Aorta (tissue), 5 donors: ENCODE data around the gene LRRTM2. TPM values are rescaled to one million over a fixed set of nuclear protein-coding genes. Genes with fewer than 3 reads are reported as not detected.

Source experiments
- ATAC-seq: fragments of 200-7000 bp; cut with Tn5 transposase; one replicate; pipeline ENCODE4 v1.9.1; 2022; ENCODE audit warnings: moderate library complexity; ENCODE audit not compliant: low FRiP score
- DNase-seq, 2 donors: peaks; one replicate each; pipeline ENCODE4 v3.0.0-alpha.2; 2020
- H3K27ac ChIP-seq, 2 donors: one replicate each; pipeline ENCODE4 v1.5.1; 2013; ENCODE audit warnings: low read length in 2 of 2, mild to moderate bottlenecking in 2 of 2, moderate library complexity in 2 of 2, control low read depth in 1 of 2, inconsistent platforms in 1 of 2, low read depth in 1 of 2
- H3K27me3 ChIP-seq, 2 donors: one replicate each; pipeline ENCODE4 v1.6.1; 2013; ENCODE audit warnings: control low read depth in 1 of 2, low read length in 1 of 2, mild to moderate bottlenecking in 1 of 2, moderate library complexity in 1 of 2; ENCODE audit not compliant: insufficient read depth in 2 of 2, control insufficient read depth in 1 of 2
- H3K36me3 ChIP-seq, 2 donors: one replicate each; pipeline ENCODE4 v1.6.1; 2013; ENCODE audit warnings: control low read depth in 1 of 2, low read length in 1 of 2, mild to moderate bottlenecking in 1 of 2; ENCODE audit not compliant: insufficient read depth in 2 of 2, control insufficient read depth in 1 of 2
- H3K4me1 ChIP-seq, 2 donors: one replicate each; pipeline ENCODE4 v1.6.1; 2013; ENCODE audit warnings: low read length in 2 of 2, control low read depth in 1 of 2, mild to moderate bottlenecking in 1 of 2, moderate library complexity in 1 of 2; ENCODE audit not compliant: insufficient read depth in 2 of 2, control insufficient read depth in 1 of 2
- H3K4me3 ChIP-seq, 2 donors: one replicate each; pipeline ENCODE4 v1.5.1; 2013; ENCODE audit warnings: low read length in 2 of 2, control low read depth in 1 of 2, mild to moderate bottlenecking in 1 of 2
- H3K9me3 ChIP-seq: one replicate; pipeline ENCODE4 v1.6.1; 2013; ENCODE audit warnings: mild to moderate bottlenecking, low read length; ENCODE audit not compliant: control insufficient read depth
- WGBS, 2 donors: extraction: QIAGEN DNeasy Blood & Tissue Kit; methylation state at CpG; one replicate each; pipeline ENCODE4 v1.1.7; 2013; 5-methylcytosine and 5-hydroxymethylcytosine counted together
- intact Hi-C, 2 donors: fragments of 100-400 bp; cut with DNase I; formaldehyde crosslinking; loops; one replicate each; pipeline versions ENCODE4 v1.14.2 to v1.15.0; 2022
- polyA plus RNA-seq, 2 donors: library from polyadenylated mRNA; stranded (reverse); fragments of 200-250 nt; gene quantifications; one replicate each; pipeline ENCODE4 v1.2.3, GENCODE V29; 2013
- total RNA-seq, 2 donors: library from RNA; stranded (reverse); fragmentation: NEBNext Ultra II Directional; extraction: Animal tissue kit (Norgen Biotek cat#: 25700); gene quantifications; one replicate each; pipeline ENCODE4 v1.2.1, GENCODE V29; 2021
- donor health status: healthy with polysubstance abuse.
- donor health status: Bipolar disorder and iron deficiency.
- donor health status: DM: no; HTN: no; CAD: no.
- donor health status: DM: no; HTN: no; CAD: no.
- donor health status: DM: yes; HTN: yes; CAD: no.

LRRTM2 gene
- total and polyA plus RNA-seq, 4 donors: 0.24 to 0.36 (median 0.31) TPM; not detected in 1

DNA sequence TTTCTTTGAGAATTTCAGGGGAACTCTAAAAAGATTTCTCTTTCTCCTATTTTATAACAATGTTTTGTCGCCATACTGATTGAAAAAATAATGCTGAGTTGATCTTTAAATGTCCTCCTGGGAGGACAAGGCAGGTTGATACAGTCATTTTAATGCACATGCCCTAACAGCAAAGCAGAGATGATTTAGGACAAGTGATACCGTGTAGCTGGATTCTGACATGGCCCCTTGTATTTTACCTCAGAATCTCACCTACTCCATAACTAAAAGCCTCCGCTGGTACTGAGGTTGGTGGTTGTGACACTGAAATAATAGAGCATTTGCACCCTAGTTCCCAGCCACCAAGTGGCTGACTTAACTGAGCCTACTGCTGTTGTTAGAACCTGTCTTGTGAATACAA, 811 bp upstream of the LRRTM2 start:
- H3K9me3 ChIP-seq: no peaks in the 10 kb centered on the region
- peaks cover 7 to 8% of the 10 kb centered on the region in 2 donors for H3K4me1 ChIP-seq
- intact Hi-C loops: no loop called here
- 94 to 96% methylated on average over 3 of the region's 3 CpGs for WGBS, 2 donors
- ATAC-seq (no peak), DNase-seq (no peak)
- H3K27ac ChIP-seq: no peak overlapping the region
- no peaks in the 10 kb centered on the region for H3K27me3 ChIP-seq
- no peaks in the 10 kb centered on the region for H3K36me3 ChIP-seq
- H3K4me3 ChIP-seq: no peak overlapping the region

DNA sequence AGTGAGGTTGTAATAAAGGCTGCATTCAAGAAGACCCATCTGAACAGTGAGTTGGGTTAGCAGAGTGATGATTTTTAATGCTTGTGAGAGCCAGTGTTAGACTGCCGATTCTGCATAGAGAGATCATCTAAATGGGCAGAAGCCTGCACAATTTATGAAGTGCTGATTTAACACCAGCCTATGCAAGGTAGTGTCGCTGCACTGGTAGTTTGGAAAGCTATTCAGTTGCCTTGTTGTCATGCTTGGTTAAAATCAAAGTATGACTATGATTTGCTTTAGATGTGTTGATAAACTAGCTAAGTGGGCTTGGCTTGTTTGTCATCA, 379 bp upstream of the LRRTM2 start:
- Histone ChIP-seq H3K27me3 (no peaks in the 10 kb centered on the region), H3K36me3 (no peaks in the 10 kb centered on the region), H3K27ac (no peak overlapping the region), H3K4me3 (no peak overlapping the region), H3K9me3 (no peaks in the 10 kb centered on the region), H3K4me1 (peaks cover 8 to 9% of the 10 kb centered on the region in 2 donors)
- WGBS, 2 donors: 62 to 69% methylated on average over 2 of the region's 2 CpGs
- ATAC-seq (no peak), DNase-seq (no peak)
- intact Hi-C loops: no loop called here

DNA sequence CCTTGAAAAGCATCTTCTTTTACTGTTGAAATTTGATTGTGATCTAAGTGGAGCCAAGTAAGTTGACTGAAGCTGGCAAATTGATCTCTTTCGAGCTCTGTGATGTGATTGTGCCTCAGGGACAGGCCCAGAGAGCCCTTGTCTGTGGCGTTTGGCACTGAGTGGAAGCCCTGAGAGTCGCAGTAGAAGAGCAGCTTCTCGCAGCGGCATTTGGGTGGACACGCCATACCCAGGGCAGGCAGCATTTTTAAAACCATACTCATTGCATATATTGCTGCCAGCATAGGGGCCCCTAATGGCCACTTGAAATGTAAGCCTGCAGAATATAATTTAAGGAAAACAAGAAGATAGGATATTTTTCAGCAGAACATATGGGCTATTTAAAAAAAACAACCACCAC, 894 bp downstream of the LRRTM2 start:
- Histone ChIP-seq H3K27ac (no peak overlapping the region), H3K4me1 (peaks cover 8 to 9% of the 10 kb centered on the region in 2 donors), H3K9me3 (no peaks in the 10 kb centered on the region), H3K4me3 (no peak overlapping the region), H3K36me3 (no peaks in the 10 kb centered on the region), H3K27me3 (no peaks in the 10 kb centered on the region)
- intact Hi-C loops: no loop called here
- WGBS, 2 donors: 48 to 63% methylated on average over 6 of the region's 6 CpGs
- no peak for DNase-seq
- no peak for ATAC-seq

DNA sequence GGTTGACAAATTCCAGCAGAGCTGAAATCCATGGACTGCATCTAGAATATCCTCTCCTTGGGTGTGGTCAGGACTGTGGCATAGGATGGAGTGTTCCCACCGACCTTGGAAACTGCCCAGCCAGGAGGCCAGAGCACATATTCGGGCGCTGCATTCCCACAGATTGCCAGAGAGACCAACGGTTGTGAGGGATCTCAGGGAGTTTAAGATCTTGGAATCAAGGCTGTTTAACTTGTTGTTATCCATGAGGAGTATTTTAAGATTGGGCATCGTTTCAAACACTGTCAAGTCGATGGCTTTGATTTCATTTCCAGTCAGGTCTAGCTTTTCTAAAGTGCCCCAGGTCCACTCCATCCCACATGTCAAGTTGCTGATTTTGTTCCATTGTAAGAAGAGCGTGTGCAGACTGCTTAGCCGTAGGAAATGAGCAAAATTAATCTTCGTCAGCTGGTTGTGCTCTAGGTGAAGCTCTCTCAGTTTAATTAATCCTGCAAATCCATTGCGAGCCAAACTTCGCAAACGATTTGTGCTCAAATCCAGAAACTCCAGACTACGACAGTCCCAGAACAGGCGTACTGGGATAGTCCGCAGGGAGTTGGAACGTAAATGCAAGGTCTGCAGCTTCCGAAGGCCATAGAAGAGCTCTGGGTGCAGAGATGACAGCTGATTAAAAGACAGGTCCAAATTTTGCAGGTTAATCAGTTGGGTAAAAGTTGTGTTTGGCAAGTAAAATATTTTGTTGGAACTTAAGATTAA, 1.5 kb downstream of the LRRTM2 start:
- intact Hi-C loops: no loop called here
- DNase-seq: no peak
- Histone ChIP-seq H3K36me3 (no peaks in the 10 kb centered on the region), H3K27ac (no peak overlapping the region), H3K4me3 (no peak overlapping the region), H3K27me3 (no peaks in the 10 kb centered on the region), H3K9me3 (no peaks in the 10 kb centered on the region), H3K4me1 (peaks cover 6 to 7% of the 10 kb centered on the region in 2 donors)
- WGBS, 2 donors: 61 to 65% methylated on average over 17 of the region's 17 CpGs
- no peak for ATAC-seq

DNA sequence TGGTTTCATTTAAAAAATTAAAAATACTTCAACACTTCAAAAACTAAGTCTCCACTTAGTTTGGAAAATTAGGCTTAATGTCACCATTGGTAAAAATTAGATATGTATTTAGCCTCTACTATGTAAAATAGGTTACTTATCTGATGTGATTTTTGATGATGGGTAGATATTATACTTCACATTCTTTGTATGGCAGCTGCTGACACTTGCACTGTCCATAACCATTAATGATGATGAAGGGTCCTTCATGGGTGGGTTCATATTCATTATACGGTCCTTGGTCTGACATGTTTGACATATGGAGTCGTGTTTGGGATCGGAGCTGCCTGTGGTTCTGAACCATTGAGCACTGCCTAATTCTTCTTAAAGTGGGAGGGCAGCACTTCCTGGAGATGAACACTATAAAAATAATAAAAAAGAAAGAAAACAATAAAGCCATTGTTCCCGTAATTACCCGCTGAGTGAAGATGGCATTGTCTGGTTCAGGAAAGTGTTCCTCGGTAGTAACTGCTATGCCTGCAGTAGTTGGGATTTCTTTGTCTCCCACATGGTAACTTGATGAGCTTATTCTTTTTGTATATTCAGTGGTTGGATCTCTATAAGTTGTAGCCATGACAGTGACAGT, 2.2 kb downstream of the LRRTM2 start:
- Histone ChIP-seq H3K27me3 (no peaks in the 10 kb centered on the region), H3K4me1 (peaks cover 4 to 6% of the 10 kb centered on the region in 2 donors), H3K27ac (no peak overlapping the region), H3K9me3 (no peaks in the 10 kb centered on the region), H3K4me3 (no peak overlapping the region), H3K36me3 (no peaks in the 10 kb centered on the region)
- intact Hi-C loops: no loop called here
- no peak for ATAC-seq
- no peak for DNase-seq
- WGBS, 2 donors: 90 to 94% methylated on average over 6 of the region's 6 CpGs

DNA sequence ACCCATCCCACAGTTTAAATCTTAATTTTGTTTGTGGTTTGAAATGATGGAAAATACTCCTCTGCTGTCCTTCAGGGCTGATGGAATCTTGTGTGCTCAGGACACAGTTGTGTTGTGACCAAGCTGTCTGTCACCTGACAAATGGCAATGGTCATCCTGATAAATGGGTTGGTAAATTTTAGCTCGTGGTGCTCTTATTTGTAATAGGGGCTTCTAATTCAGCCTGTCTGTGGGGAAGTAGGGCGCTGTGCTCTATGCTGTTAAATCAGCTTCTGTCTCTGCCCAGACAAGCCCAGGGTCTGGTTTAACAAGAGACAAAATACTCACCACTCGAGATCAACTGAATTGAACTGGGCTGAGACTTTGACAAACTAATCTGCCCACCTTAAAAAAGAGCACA, 4.5 kb downstream of the LRRTM2 start:
- peak overlapping the region in 1 of 2 donors; percentile 10 for H3K4me3 ChIP-seq
- intact Hi-C loops: no loop called here

DNA sequence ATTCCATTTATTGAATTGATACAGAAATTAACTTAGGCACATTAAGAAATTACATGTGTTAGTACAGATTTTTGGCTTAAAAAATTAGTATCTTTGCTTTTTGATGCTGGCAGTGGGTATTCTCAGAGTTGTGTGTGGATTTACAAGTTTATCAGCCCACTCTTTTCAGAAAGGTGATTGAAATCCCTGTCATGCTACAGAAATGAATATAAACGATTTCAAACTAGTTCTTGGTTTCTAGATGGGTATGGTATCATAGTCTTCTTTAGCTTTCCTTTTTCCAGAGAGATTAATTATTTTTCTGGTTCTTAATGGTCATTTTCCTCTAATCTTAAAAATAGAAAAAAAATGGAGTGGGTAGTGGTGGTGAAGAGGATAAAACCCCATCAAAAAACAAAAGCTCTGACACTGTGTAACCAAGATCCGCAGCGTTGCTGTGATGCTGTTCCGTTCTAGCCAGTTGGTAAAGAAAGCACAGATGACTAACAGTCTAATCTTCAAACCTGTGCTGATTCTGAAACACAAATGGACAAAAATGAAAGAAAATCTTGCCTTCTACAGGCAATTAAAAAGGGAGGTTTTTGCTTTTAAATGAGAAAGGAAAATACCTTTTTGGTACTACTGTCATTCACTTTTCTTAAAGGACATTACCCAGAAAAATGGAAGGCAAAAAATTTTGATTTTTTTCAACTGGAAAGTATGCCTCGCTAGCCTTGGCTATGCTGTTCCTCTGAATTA, 5.2 kb downstream of the LRRTM2 start:
- H3K4me1 ChIP-seq: peaks cover 4 to 5% of the 10 kb centered on the region in 2 donors
- DNase-seq: no peak
- 17 to 21% methylated on average over 5 of the region's 5 CpGs for WGBS, 2 donors
- H3K4me3 ChIP-seq: peak overlapping the region in 1 of 2 donors; percentile 10
- intact Hi-C loops: no loop called here
- H3K36me3 ChIP-seq: peaks cover 0 to 1% of the 10 kb centered on the region in 2 donors
- peak overlapping the region in 1 of 2 donors; percentile 17 for H3K27ac ChIP-seq
- ATAC-seq: no peak
- no peaks in the 10 kb centered on the region for H3K27me3 ChIP-seq
- H3K9me3 ChIP-seq: no peaks in the 10 kb centered on the region

More for the DNA sequence above, 4.5 kb downstream of the LRRTM2 start:
- Histone ChIP-seq H3K27ac (peak overlapping the region in 1 of 2 donors; percentile 17), H3K27me3 (no peaks in the 10 kb centered on the region), H3K9me3 (no peaks in the 10 kb centered on the region), H3K4me1 (peaks cover 4 to 7% of the 10 kb centered on the region in 2 donors), H3K36me3 (peaks cover 0 to 1% of the 10 kb centered on the region in 2 donors)
- DNase-seq (no peak), ATAC-seq (no peak)
- 41 to 43% methylated on average over 3 of the region's 3 CpGs for WGBS, 2 donors

DNA sequence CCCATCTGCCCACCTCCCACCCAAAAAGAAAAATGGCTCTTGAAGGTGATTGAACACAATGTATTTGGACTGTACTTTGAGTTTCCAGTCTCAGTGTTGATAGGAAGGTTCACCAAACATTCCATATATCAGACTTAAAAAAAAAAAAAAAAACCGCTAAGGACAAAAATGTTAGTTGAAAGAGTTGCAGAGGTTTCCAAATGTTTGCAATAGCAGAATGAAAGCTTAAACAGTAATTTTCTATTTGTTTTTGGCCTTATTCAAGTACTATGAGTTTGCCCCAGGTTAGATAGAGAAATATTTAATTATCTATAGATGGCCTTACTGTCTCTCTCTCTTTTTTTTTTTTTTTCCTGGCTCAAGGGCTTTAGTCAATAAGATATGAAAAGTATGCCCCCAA, 6.1 kb downstream of the LRRTM2 start:
- intact Hi-C loops: no loop called here
- Histone ChIP-seq H3K4me3 (no peak overlapping the region), H3K36me3 (peaks cover 0 to 1% of the 10 kb centered on the region in 2 donors), H3K27ac (no peak overlapping the region), H3K27me3 (no peaks in the 10 kb centered on the region), H3K4me1 (peaks cover 4 to 5% of the 10 kb centered on the region in 2 donors), H3K9me3 (no peaks in the 10 kb centered on the region)
- ATAC-seq: no peak
- DNase-seq: no peak
- 44 to 73% methylated on average over 1 of the region's 1 CpG for WGBS, 2 donors
